K562 (cell line): ENCODE measurements around the gene SYNPR. TPM values are rescaled to one million over a fixed set of nuclear protein-coding genes. Genes with fewer than 3 reads are reported as not detected.

Source experiments
- ATAC-seq: fragments of 200-7000 bp; cut with Tn5 transposase; 3 replicates; pipeline ENCODE4 v1.9.1; 2020; ENCODE audit warnings: moderate library complexity
- BruUV-seq: library from RNA; stranded (reverse); fragments of 400-500 nt; replicated peaks from 2 replicates; lab custom pipeline; 2021; lab: Mats Ljungman, UMichigan
- CTCF ChIA-PET: fragments of 300-600 bp; formaldehyde crosslinking; extraction: SDS; loops from one replicate; lab custom pipeline; 2021; ENCODE audit warnings: low intra/inter-chr PET ratio; lab: Yijun Ruan, JAX
- POLR2A ChIA-PET: fragments of 300-600, 350-650 bp; sonication (Branson Sonifier 250); formaldehyde crosslinking; extraction: SDS; loops from one replicate; lab custom pipeline; 2021; ENCODE audit warnings: antibody characterized with exemption, inconsistent platforms; lab: Yijun Ruan, JAX
- DNase-seq, 4 experiments: peaks; one replicate each; pipeline versions ENCODE4 v3.0.0 to v3.0.0-alpha.2; 2011 to 2018; ENCODE audit warnings: low spot score in 3 of 4, mixed read lengths in 3 of 4; ENCODE audit errors: extremely low read depth in 1 of 4
- FAIRE-seq: peaks from 2 replicates; lab custom pipeline; 2011; peaks lifted over from hg19 to GRCh38; lab: Jason Lieb, UNC
- H2AFZ ChIP-seq: 2 replicates; pipeline ENCODE4 v1.6.0; 2011; ENCODE audit warnings: low read depth, low read length, control low read depth, inconsistent platforms
- H3K27ac ChIP-seq: fragments of 200-600 bp; 3 replicates; pipeline ENCODE4 v1.8.0; 2011; ENCODE audit warnings: low read depth, mild to moderate bottlenecking, control low read depth, inconsistent platforms, low read length, moderate library complexity, mixed read lengths; ENCODE audit errors: extremely low read depth
- H3K27me3 ChIP-seq, 2 experiments: fragments of 300-600 bp in 1 of 2; 2 replicates in 1 of 2; 3 replicates in 1 of 2; pipeline versions ENCODE4 v1.6.0 to v1.8.0; 2011; ENCODE audit warnings: inconsistent platforms in 2 of 2, low read length in 2 of 2, mild to moderate bottlenecking in 1 of 2, mixed read lengths in 1 of 2, moderate library complexity in 1 of 2; ENCODE audit not compliant: control insufficient read depth in 2 of 2, insufficient read depth in 2 of 2
- H3K36me3 ChIP-seq: fragments of 300-600 bp; 3 replicates; pipeline ENCODE4 v1.8.0; 2011; ENCODE audit warnings: mild to moderate bottlenecking, low read length, inconsistent platforms; ENCODE audit not compliant: control insufficient read depth, insufficient read depth
- H3K4me1 ChIP-seq, 2 experiments: fragments of 200-600 bp in 1 of 2; replicated peaks in 1 of 2; 2 replicates in 1 of 2; 3 replicates in 1 of 2; pipeline versions ENCODE4 v1.5.1 to v1.8.0; 2011; ENCODE audit warnings: inconsistent platforms in 2 of 2, low read length in 2 of 2, mild to moderate bottlenecking in 1 of 2, mixed read lengths in 1 of 2, moderate library complexity in 1 of 2; ENCODE audit not compliant: control insufficient read depth in 2 of 2, insufficient read depth in 2 of 2
- H3K4me2 ChIP-seq: 2 replicates; pipeline ENCODE4 v1.6.1; 2011; ENCODE audit warnings: low read length, control low read depth, inconsistent platforms, mixed read lengths; ENCODE audit not compliant: insufficient read depth
- H3K4me3 ChIP-seq: fragments of 200-600 bp; sonication (generic), shearing (Covaris generic); 2 replicates; pipeline ENCODE4 v1.5.1; 2016; ENCODE audit warnings: control low read depth, inconsistent platforms
- H3K79me2 ChIP-seq: fragments of 200-600 bp; 3 replicates; pipeline ENCODE4 v1.8.0; 2011; ENCODE audit warnings: low read length, inconsistent platforms; ENCODE audit not compliant: control insufficient read depth, insufficient read depth
- H3K9ac ChIP-seq, 2 experiments: 2 replicates each; pipeline versions ENCODE4 v1.6.0 to v1.6.1; 2011; ENCODE audit warnings: low read depth in 2 of 2, low read length in 2 of 2, control low read depth in 1 of 2, inconsistent platforms in 1 of 2, mild to moderate bottlenecking in 1 of 2, mixed read lengths in 1 of 2; ENCODE audit not compliant: insufficient read depth in 1 of 2
- H3K9me1 ChIP-seq: one replicate; pipeline ENCODE4 v1.6.0; 2011; ENCODE audit warnings: inconsistent platforms, mild to moderate bottlenecking, low read length, moderate library complexity; ENCODE audit not compliant: control insufficient read depth, insufficient read depth
- H3K9me3 ChIP-seq: replicated peaks from 2 replicates; pipeline ENCODE4 v1.5.1; 2011; ENCODE audit warnings: low read depth, low read length, inconsistent platforms; ENCODE audit not compliant: control insufficient read depth, insufficient read depth
- H4K20me1 ChIP-seq: replicated peaks from 2 replicates; pipeline ENCODE4 v1.6.1; 2011; ENCODE audit warnings: low read length, inconsistent platforms, mixed read lengths; ENCODE audit not compliant: control insufficient read depth, insufficient read depth
- C11orf30 ChIP-seq: fragments of 450-650 bp; IDR thresholded peaks from 2 replicates; pipeline ENCODE4 v1.6.1; 2016; ENCODE audit warnings: low read depth, mild to moderate bottlenecking
- GTF2A2 ChIP-seq: IDR thresholded peaks from 2 replicates; pipeline ENCODE4 v1.6.1; 2016; ENCODE audit warnings: mild to moderate bottlenecking, missing genetic modification characterization, missing compliant biosample characterization
- HMG20B ChIP-seq: fragments of 250-450 bp; sonication (Bioruptor Pico); IDR thresholded peaks from 2 replicates; pipeline ENCODE4 v1.5.0; 2021; ENCODE audit warnings: mild to moderate bottlenecking
- KDM2B ChIP-seq: fragments of 250-450 bp; sonication (Bioruptor Pico); IDR thresholded peaks from 2 replicates; pipeline ENCODE4 v1.8.0; 2021; ENCODE audit warnings: mild to moderate bottlenecking, moderate library complexity
- KLF10 ChIP-seq: fragments of 250-450 bp; sonication (Bioruptor Pico); IDR thresholded peaks from 2 replicates; pipeline ENCODE4 v1.6.1; 2021; ENCODE audit warnings: matching md5 sums
- MLLT1 ChIP-seq, 2 experiments: fragments of 450-650 bp; IDR thresholded peaks; 2 replicates each; pipeline ENCODE4 v1.6.1; 2016
- NFRKB ChIP-seq: fragments of 450-650 bp; IDR thresholded peaks from 2 replicates; pipeline ENCODE4 v1.6.1; 2016; ENCODE audit warnings: low read depth
- RBM17 ChIP-seq: fragments of 200-400 bp; formaldehyde crosslinking; IDR thresholded peaks from 2 replicates; pipeline ENCODE4 v1.6.1; 2017; ENCODE audit warnings: low read depth, mild to moderate bottlenecking, low read length, borderline replicate concordance
- SMAD2 ChIP-seq: fragments of 150-350 bp; IDR thresholded peaks from 2 replicates; pipeline ENCODE4 v1.6.1; 2014; ENCODE audit warnings: low read depth, mild to moderate bottlenecking, low read length
- YY1 ChIP-seq, 3 experiments: IDR thresholded peaks; 2 replicates each; pipeline ENCODE4 v1.6.1; 2011; ENCODE audit warnings: low read length in 2 of 3, mild to moderate bottlenecking in 2 of 3, moderate library complexity in 2 of 3, borderline replicate concordance in 1 of 3, control low read depth in 1 of 3, low read depth in 1 of 3; ENCODE audit not compliant: insufficient read depth in 3 of 3, insufficient replicate concordance in 2 of 3, control insufficient read depth in 1 of 3, insufficient read length in 1 of 3; ENCODE audit errors: extremely low read depth in 1 of 3
- ZBTB40 ChIP-seq, 2 experiments: fragments of 450-650 bp in 1 of 2; sonication (generic) in 1 of 2; formaldehyde crosslinking in 1 of 2; IDR thresholded peaks; 2 replicates each; pipeline versions ENCODE4 v1.7.1 to v1.9.0; 2016 to 2022; ENCODE audit warnings: inconsistent platforms in 1 of 2, mild to moderate bottlenecking in 1 of 2, missing genetic modification reagents in 1 of 2
- ZNF445 ChIP-seq: fragments of 250-450 bp; sonication (Bioruptor Pico); IDR thresholded peaks from 2 replicates; pipeline ENCODE4 v1.4.0; 2020; ENCODE audit warnings: low read depth, mild to moderate bottlenecking, moderate library complexity
- ZNF668 ChIP-seq: fragments of 250-450 bp; sonication (Bioruptor Pico); IDR thresholded peaks from 2 replicates; pipeline ENCODE4 v1.8.0; 2022; ENCODE audit warnings: mild to moderate bottlenecking, inconsistent platforms
- WGBS: fragments of 100-300 bp; shearing (Covaris generic); methylation state at CpG from one replicate; pipeline ENCODE4 v1.1.6; 2016; ENCODE audit warnings: low coverage, mixed read lengths; ENCODE audit not compliant: insufficient coverage; ENCODE audit errors: missing lambda C conversion rate; 5-methylcytosine and 5-hydroxymethylcytosine counted together
- in situ Hi-C: fragments of 300-500 bp; cut with MboI; formaldehyde crosslinking; loops from 4 replicates; pipeline ENCODE4 v1.15.0; 2018; ENCODE audit warnings: inconsistent platforms, mixed read lengths
- intact Hi-C: fragments of 100-400 bp; cut with micrococcal nuclease; formaldehyde crosslinking; loops from 2 replicates; pipeline ENCODE4 v1.14.2; 2022
- polyA plus RNA-seq, 8 experiments: library from polyadenylated mRNA; depleted of rRNA in 4 of 8; stranded (reverse) in 5 of 8; unstranded in 3 of 8; fragments of >200 nt; fragmentation: Nextera tagmentation in 2 of 8; fragmentation: Illumina TruSeq in 1 of 8; extraction: Ambion mirVana in 2 of 8; extraction: Trizol in 1 of 8; gene quantifications; 2 replicates each; pipeline versions ENCODE4 v1.2.1 to v1.2.3, GENCODE V29; 2011 to 2014; ENCODE audit warnings: inconsistent platforms in 1 of 8, missing spikeins in 1 of 8
- total RNA-seq, 7 experiments: library from RNA; depleted of rRNA in 6 of 7; stranded (reverse); fragments of >200 nt in 6 of 7; fragmentation: Illumina TruSeq in 2 of 7; extraction: Trizol in 2 of 7; gene quantifications; 2 replicates each; pipeline versions ENCODE4 v1.2.1 to v1.2.3, GENCODE V29; 2011 to 2021; ENCODE audit warnings: low replicate concordance in 1 of 7

The SYNPR gene
- total and polyA plus RNA-seq, 9 of the 15 experiments (the other 6 are each of a cell fraction or from before 2014, with no cell fraction given) = not detected

- BruUV-seq = no TSS peak
- no peak overlapping the region for H3K4me3 ChIP-seq
- H3K9me1 ChIP-seq = no peaks in the 10 kb centered on the region
- H3K4me2 ChIP-seq = no peak overlapping the region
- DNase-seq = no peak
- H3K36me3 ChIP-seq = no peaks in the 10 kb centered on the region
- no peak overlapping the region for H3K27ac ChIP-seq
- no peaks in the 10 kb centered on the region for H3K27me3 ChIP-seq
- H3K9ac ChIP-seq = no peak overlapping the region
- no peaks in the 10 kb centered on the region for H4K20me1 ChIP-seq
- CTCF ChIA-PET = no interaction called here
- intact Hi-C loops = no loop called here
- H3K79me2 ChIP-seq = no peaks in the 10 kb centered on the region
- no peak for FAIRE-seq
- no peaks in the 10 kb centered on the region for H3K4me1 ChIP-seq
- H2AFZ ChIP-seq = no peak overlapping the region
- POLR2A ChIA-PET = no interaction called here
- no peaks in the 10 kb centered on the region for H3K9me3 ChIP-seq
- no CpG with 5 or more reads among the region's 1 CpG for WGBS
- in situ Hi-C loops = no loop called here
- ATAC-seq = no peak
- TF ChIP-seq NFRKB (no peak), YY1 (IDR thresholded peaks at IDR 0.05; ENCODE audit: borderline replicate concordance in 1 of 3, control insufficient read depth in 1 of 3, extremely low read depth in 1 of 3, insufficient read depth in 3 of 3, insufficient read length in 1 of 3, insufficient replicate concordance in 2 of 3, low read depth in 1 of 3, low read length in 2 of 3) (no peak), HMG20B (CRISPR knock-in tag) (no peak), RBM17 (no peak), KDM2B (no peak), ZNF445 (CRISPR knock-in tag) (no peak), C11orf30 (no peak), KLF10 (CRISPR knock-in tag) (no peak), ZBTB40 (IDR thresholded peaks at IDR 0.05) (no peak), ZBTB40 (CRISPR knock-in tag; IDR thresholded peaks at IDR 0.05) (no peak), MLLT1 (IDR thresholded peaks at IDR 0.05) (no peak), SMAD2 (no peak), GTF2A2 (no peak), ZNF668 (CRISPR knock-in tag) (no peak)
Measured at GRCh38 chr3:63613561-63613960, 335.5 kb downstream of the SYNPR start.
